Measurements from ENCODE around the gene SLC11A2.
"Not testable (repeated sequence)": the region's sequence is repeated elsewhere in the genome, so short reads cannot be mapped to it uniquely, and the experiment has no call there.

The SLC11A2 gene

DNA sequence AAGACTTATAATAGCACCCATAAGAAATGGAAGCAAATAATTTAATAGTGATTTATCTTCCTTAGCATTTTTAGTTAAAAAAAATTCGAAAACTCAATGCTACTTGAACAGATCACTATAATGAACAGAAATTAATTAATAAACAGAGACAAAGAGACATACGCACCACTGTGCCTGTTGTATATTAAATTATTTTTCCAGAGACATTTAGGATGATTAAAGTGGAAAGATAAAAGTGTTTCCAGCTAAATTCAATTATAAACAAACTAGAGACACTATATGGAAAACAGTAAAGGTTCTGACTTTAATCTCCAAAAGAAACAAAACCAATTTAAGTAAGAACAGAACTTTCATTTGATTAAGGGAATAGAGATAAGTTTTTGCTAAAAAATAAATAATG, 70.5 kb downstream of the SLC11A2 start:
- no peak for TF ChIP-seq MYC (IDR thresholded peaks at IDR 0.05; ENCODE audit: low read depth, low read length)
- TF ChIP-seq MAX (IDR thresholded peaks at IDR 0.05; ENCODE audit: low read depth, low read length): no peak
- TF ChIP-seq CTCF (IDR thresholded peaks at IDR 0.05; ENCODE audit: low read depth, low read length): no peak
- no peak for TF ChIP-seq POLR2A (IDR thresholded peaks at IDR 0.05; ENCODE audit: extremely low read depth, insufficient read length)
- H3K4me3 ChIP-seq (ENCODE audit: low read depth, low read length): no peak overlapping the region
- DNase-seq (ENCODE audit: low read depth): no peak

DNA sequence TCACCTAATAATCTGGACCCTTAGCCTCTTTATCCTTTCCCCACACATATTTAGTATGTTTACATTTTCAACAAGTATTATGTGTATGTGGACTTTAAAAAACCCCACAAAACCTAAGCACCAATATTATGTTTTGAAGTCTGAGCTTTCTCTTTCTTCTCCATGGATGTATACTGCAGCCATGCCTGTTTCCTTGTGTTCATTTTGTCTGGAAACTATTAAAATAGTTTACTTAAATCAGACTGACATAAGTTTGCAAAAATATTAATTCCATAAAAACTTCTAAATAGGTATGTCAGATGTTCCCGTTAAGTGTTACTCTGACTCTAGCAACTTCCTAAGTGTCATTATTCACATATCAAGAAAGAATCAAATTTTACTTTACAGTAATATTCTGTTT, 70.9 kb downstream of the SLC11A2 start:
- no peak for TF ChIP-seq POLR2A (IDR thresholded peaks at IDR 0.05; ENCODE audit: extremely low read depth, insufficient read length)
- no peak for TF ChIP-seq CTCF (IDR thresholded peaks at IDR 0.05; ENCODE audit: low read depth, low read length)
- H3K4me3 ChIP-seq (ENCODE audit: low read depth, low read length): no peak overlapping the region
- DNase-seq (ENCODE audit: low read depth): no peak

- DNase-seq (ENCODE audit: low read depth); H3K4me3 ChIP-seq (ENCODE audit: low read depth, low read length): not testable (repeated sequence)
Observed at GRCh38 chr12:50954789-50955188, 71.4 kb downstream of the SLC11A2 start.

- TF ChIP-seq POLR2A (IDR thresholded peaks at IDR 0.05; ENCODE audit: extremely low read depth, insufficient read length) (no peak), MAX (IDR thresholded peaks at IDR 0.05; ENCODE audit: low read depth, low read length) (no peak), CTCF (IDR thresholded peaks at IDR 0.05; ENCODE audit: low read depth, low read length) (no peak), MYC (IDR thresholded peaks at IDR 0.05; ENCODE audit: low read depth, low read length) (no peak)
- DNase-seq (ENCODE audit: low read depth): no peak
- H3K4me3 ChIP-seq (ENCODE audit: low read depth, low read length): no peak overlapping the region
Observed at GRCh38 chr12:50953047-50953446, 73.1 kb downstream of the SLC11A2 start.

GRCh38 chr12:50952510-50952909, 73.7 kb downstream of the SLC11A2 start, which contains the start of gene HIGD1C:
TSS of gene HIGD1C (plus strand) at chr12:50952544. CDS start at chr12:50953999, 1,455 bp downstream.
- H3K4me3 ChIP-seq (ENCODE audit: low read depth, low read length): no peak within 1 kb of the TSS
- no peak for DNase-seq (ENCODE audit: low read depth)
- TF ChIP-seq POLR2A (IDR thresholded peaks at IDR 0.05; ENCODE audit: extremely low read depth, insufficient read length) (no peak), MYC (IDR thresholded peaks at IDR 0.05; ENCODE audit: low read depth, low read length) (no peak), CTCF (IDR thresholded peaks at IDR 0.05; ENCODE audit: low read depth, low read length) (no peak), MAX (IDR thresholded peaks at IDR 0.05; ENCODE audit: low read depth, low read length) (no peak)

DNA sequence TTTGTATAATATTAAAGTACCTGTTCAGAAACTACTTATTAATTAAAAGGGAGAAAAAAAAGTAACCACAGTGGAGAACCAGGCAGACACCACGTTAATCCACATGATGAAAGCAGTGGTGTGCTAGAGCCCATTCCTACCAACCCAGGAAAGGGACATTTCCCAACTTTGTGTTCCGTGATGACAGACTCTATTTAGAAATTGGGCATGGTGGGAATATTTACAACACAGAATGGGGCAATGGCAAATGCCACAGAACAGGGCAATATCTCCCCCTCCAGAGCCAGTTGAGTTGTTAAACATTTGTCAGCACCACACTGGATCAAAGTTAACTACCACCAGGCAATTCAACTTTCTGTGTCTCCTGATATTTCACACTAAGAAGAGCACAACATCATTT, 75.1 kb downstream of the SLC11A2 start:
- no peak for TF ChIP-seq POLR2A (IDR thresholded peaks at IDR 0.05; ENCODE audit: extremely low read depth, insufficient read length)
- TF ChIP-seq MYC (IDR thresholded peaks at IDR 0.05; ENCODE audit: low read depth, low read length): no peak
- no peak for TF ChIP-seq MAX (IDR thresholded peaks at IDR 0.05; ENCODE audit: low read depth, low read length)
- no peak for TF ChIP-seq CTCF (IDR thresholded peaks at IDR 0.05; ENCODE audit: low read depth, low read length)
- no peak for DNase-seq (ENCODE audit: low read depth)
- no peak overlapping the region for H3K4me3 ChIP-seq (ENCODE audit: low read depth, low read length)
